Measurements from ENCODE around the gene TRPC4.

TRPC4 gene

GRCh38 chr13:37709318-37709717, 160.3 kb downstream of the TRPC4 start:
- DNase-seq, result no peak

GRCh38 chr13:37707739-37708500, 161.7 kb downstream of the TRPC4 start:
- no peak for DNase-seq

GRCh38 chr13:37706041-37706440, 163.5 kb downstream of the TRPC4 start:
- DNase-seq, result no peak

GRCh38 chr13:37701972-37702371, 167.6 kb downstream of the TRPC4 start:
- DNase-seq, result no peak

GRCh38 chr13:37701306-37701705, 168.3 kb downstream of the TRPC4 start:
- DNase-seq, result no peak

- DNase-seq, result no peak
Observed at GRCh38 chr13:37700887-37701286, 168.7 kb downstream of the TRPC4 start.

GRCh38 chr13:37695200-37695599, 174.4 kb downstream of the TRPC4 start:
- no peak for DNase-seq

- no peak for DNase-seq
Observed at GRCh38 chr13:37690361-37690760, 179.2 kb downstream of the TRPC4 start.

GRCh38 chr13:37686501-37686900, 183.1 kb downstream of the TRPC4 start:
- no peak for DNase-seq

GRCh38 chr13:37685206-37685605, 184.4 kb downstream of the TRPC4 start:
- DNase-seq, result no peak

GRCh38 chr13:37682496-37682895, 187.1 kb downstream of the TRPC4 start:
- no peak for DNase-seq

- DNase-seq, result no peak
Observed at GRCh38 chr13:37681281-37682032, 188.1 kb downstream of the TRPC4 start.

- no peak for DNase-seq
Observed at GRCh38 chr13:37680137-37680536, 189.4 kb downstream of the TRPC4 start.

- DNase-seq, result no peak
Observed at GRCh38 chr13:37679043-37679442, 190.5 kb downstream of the TRPC4 start.

- DNase-seq, result no peak
Observed at GRCh38 chr13:37669845-37670244, 199.7 kb downstream of the TRPC4 start.

- DNase-seq, result no peak
Observed at GRCh38 chr13:37667702-37668101, 201.9 kb downstream of the TRPC4 start.

GRCh38 chr13:37666036-37666435, 203.5 kb downstream of the TRPC4 start:
- no peak for DNase-seq

GRCh38 chr13:37665420-37665819, 204.2 kb downstream of the TRPC4 start:
- no peak for DNase-seq

GRCh38 chr13:37663724-37664123, 205.8 kb downstream of the TRPC4 start:
- no peak for DNase-seq

- DNase-seq, result no peak
Observed at GRCh38 chr13:37662624-37663023, 206.9 kb downstream of the TRPC4 start.

- DNase-seq, result no peak
Observed at GRCh38 chr13:37657956-37658355, 211.6 kb downstream of the TRPC4 start.

- no peak for DNase-seq
Observed at GRCh38 chr13:37657134-37657533, 212.4 kb downstream of the TRPC4 start.

- no peak for DNase-seq
Observed at GRCh38 chr13:37656247-37656940, 213.2 kb downstream of the TRPC4 start.

- no peak for DNase-seq
Observed at GRCh38 chr13:37652596-37652995, 217.0 kb downstream of the TRPC4 start.
